Breast epithelium (tissue), 3 donors: ENCODE results near the gene ABCC2.

Experiments used
- CTCF ChIP-seq, 3 donors: fragments of 450-650 bp; IDR thresholded peaks; one replicate each; pipeline ENCODE4 v1.5.1; 2016 to 2017; ENCODE audit warnings: antibody characterized with exemption in 3 of 3, mild to moderate bottlenecking in 3 of 3, moderate library complexity in 3 of 3
- POLR2A ChIP-seq: fragments of 450-650 bp; IDR thresholded peaks from one replicate; pipeline ENCODE4 v1.6.1; 2016; ENCODE audit warnings: antibody characterized with exemption, mild to moderate bottlenecking, moderate library complexity
- POLR2AphosphoS5 ChIP-seq, 3 donors: sonication (generic); formaldehyde crosslinking; IDR thresholded peaks; one replicate each; pipeline ENCODE4 v1.6.1; 2017; ENCODE audit warnings: antibody characterized with exemption in 3 of 3

- no peak for TF ChIP-seq CTCF (IDR thresholded peaks at IDR 0.05)
- TF ChIP-seq POLR2A = no peak
- TF ChIP-seq POLR2AphosphoS5 (IDR thresholded peaks at IDR 0.05) = no peak
Measured at GRCh38 chr10:99733366-99733765, 49.1 kb upstream of the ABCC2 start.
